ENCODE measurements around the gene TIMELESS.
"Not testable (repeated sequence)": the region's sequence is repeated elsewhere in the genome, so short reads cannot be mapped to it uniquely, and the experiment has no call there.

TIMELESS gene

DNA sequence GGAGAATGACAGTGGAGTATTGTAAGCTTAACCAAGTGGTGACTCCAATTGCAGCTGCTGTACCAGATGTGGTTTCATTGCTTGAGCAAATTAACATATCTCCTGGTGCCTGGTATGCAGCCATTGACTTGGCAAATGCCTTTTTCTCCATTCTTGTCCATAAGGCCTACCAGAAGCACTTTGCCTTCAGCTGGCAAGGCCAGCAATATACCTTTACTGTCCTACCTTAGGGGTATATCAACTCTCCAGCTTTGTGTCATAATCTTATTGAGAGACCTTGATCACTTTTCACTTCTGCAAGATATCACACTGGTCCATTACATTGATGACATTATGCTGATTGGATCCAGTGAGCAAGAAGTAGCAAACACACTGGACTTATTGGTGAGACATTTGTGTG lies 47.6 kb downstream of the TIMELESS start:
- DNase-seq (ENCODE audit: low read depth) = not testable (repeated sequence)

DNA sequence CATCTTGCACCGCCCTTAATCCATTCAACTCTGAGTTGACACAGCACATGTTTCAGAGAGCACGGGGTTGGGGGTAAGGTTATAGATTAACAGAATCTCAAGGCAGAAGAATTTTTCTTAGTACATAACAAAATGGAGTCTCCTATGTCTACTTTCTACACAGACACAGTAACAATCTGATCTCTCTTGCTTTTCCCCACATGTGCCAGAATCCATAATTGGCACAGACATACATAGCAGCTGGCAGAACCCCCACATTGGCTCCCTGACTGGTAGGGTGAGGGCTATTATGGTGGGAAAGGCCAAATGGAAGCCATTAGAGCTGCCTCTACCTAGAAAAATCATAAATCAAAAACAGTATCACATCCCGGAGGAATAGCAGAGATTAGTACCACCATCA lies 48.1 kb downstream of the TIMELESS start:
- DNase-seq (ENCODE audit: low read depth) = not testable (repeated sequence)

GRCh38 chr12:56399466-56399865 lies 49.8 kb downstream of the TIMELESS start:
- not testable (repeated sequence) for DNase-seq (ENCODE audit: low read depth)

- no peak for DNase-seq (ENCODE audit: low read depth)
Measured at GRCh38 chr12:56398324-56398723, 50.9 kb downstream of the TIMELESS start.

GRCh38 chr12:56392331-56392730 lies 56.9 kb downstream of the TIMELESS start:
- DNase-seq (ENCODE audit: low read depth) = no peak

- no peak for DNase-seq (ENCODE audit: low read depth)
Measured at GRCh38 chr12:56391721-56392120, 57.5 kb downstream of the TIMELESS start.

- no peak for DNase-seq (ENCODE audit: low read depth)
Measured at GRCh38 chr12:56389412-56389811, 59.8 kb downstream of the TIMELESS start.

GRCh38 chr12:56387152-56387736 lies 62.0 kb downstream of the TIMELESS start:
- peak; percentile 49 for DNase-seq (ENCODE audit: low read depth)

DNA sequence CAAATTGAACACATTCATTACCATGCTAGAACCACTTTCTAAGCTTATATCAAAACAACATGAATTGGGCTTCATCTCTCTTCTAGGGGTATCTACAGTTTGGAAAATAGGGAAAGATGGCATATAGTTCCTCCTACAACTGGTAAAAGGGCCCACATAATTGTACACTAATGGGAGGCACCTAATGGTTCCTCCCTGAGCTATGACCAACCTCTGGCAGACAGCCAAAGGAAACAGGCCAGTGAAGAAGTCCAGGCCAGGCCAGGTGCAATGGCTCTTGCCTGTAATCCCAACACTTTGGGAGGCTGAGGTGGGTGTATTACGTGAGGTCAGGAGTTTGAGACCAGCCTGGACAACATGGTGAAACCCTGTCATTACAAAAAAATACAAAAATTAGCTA lies 63.4 kb downstream of the TIMELESS start:
- peak; percentile 7 for DNase-seq (ENCODE audit: low read depth)

GRCh38 chr12:56382611-56383010 lies 66.6 kb downstream of the TIMELESS start:
- no peak for DNase-seq (ENCODE audit: low read depth)

DNA sequence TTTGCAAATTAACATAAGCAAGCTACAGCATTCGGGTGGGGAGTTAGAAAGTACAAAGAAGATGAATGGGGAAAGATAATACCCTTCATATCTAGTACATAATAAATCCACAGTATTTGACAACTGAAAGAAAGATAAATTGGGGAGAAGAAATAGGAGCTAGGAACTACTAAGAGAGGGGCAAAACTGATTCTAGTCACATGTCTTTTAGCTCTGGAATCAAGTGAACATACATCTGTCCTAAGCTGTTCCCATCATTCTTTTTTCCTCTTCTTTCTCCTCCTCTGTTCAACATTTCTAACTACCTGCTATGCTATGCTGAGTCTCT lies 71.3 kb downstream of the TIMELESS start:
- DNase-seq (ENCODE audit: low read depth) = no peak

DNA sequence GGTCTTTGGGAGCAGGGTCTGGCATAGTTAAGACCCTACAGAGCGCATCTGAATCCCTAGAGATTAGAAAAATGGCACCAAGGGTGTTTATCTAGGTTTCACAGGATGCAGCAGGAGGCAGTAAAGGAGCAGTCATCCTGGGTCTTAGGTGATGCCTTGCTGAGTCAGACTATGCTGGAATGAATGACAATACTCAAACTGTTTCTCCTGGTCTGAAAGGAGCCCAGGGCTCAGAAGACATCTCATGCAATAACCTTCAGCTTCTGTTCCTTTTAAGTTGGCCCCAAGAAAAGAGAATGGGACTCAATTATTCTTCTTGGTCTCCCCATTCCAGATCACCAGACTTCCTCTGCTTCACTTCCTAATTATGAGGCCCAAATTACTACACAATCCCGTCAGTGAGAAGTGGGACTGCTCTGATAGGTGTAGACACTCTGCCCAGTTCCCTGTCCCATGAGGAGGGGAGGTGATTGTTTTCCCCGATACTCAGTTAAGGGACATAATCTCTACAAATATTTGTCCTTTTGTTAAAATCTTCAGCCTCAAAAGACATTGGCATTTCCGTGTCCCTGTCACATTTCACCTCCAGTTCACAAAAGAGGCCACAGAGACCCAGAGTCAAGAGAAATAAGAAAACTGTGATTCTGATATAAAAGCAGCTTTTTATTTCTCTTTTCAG lies 71.8 kb downstream of the TIMELESS start:
- peak; percentile 66 for DNase-seq (ENCODE audit: low read depth)

GRCh38 chr12:56375598-56376434 lies 73.4 kb downstream of the TIMELESS start:
- DNase-seq (ENCODE audit: low read depth) = no peak

DNA sequence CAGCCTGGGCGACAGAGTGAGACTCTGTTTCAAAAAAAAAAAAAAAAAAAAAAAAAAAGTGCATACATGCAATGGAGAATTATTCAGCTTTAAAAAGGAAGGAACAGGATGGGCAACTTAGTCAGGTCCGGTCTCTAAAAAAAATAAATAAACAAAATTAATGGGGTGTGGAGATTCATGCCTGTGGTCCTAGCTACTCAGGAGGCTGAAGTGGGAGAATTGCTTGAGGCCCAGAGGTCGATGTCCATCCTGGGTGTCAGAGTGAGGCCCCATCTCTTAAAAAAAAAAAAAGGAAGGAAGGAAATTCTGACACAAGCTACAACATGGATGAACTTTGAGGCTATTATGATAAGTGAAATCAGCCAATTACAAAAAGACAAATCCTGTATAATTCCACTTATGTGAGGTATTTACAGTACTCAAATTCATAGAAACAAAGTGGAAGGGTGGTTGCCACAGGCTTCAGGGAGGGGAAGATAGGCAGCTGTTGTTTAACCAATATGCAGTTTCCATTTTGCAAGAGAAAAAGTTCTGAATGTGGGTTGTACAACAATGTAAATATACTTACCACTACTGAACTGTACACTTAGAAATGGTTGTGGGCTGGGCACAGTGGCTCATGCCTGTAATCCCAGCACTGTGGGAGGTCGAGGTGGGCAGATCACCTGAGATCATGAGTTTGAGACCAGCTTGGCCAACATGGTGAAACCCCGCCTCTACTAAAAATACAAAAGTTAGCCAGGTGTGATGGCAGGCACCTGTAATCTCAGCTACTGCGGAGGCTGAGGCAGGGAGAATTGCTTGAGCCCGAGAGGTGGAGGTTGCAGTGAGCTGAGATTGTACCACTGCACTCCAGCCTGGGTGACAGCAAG lies 74.3 kb downstream of the TIMELESS start:
- DNase-seq (ENCODE audit: low read depth) = no peak

GRCh38 chr12:56373515-56373914 lies 75.7 kb downstream of the TIMELESS start:
- no peak for DNase-seq (ENCODE audit: low read depth)

DNA sequence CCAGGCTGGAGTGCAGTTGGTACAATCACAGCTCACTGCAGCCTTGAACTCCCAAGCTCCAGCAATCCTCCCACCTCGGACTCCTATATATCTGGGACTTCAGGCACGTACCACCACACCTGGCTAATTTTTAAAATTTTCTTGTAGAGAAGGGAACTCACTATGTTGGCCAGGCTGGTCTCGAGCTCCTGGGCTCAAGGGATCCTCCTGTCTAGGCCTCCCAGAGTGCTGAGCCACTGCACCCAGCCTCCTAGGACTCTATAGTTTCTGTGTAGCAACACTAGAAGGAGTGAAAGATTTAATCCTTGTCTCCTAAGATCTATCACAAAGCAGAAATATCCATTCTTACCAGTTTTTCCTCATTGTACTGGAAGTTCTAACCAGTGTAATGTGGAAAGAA lies 82.3 kb downstream of the TIMELESS start:
- DNase-seq (ENCODE audit: low read depth) = no peak

All from iris pigment epithelial cell (primary cell).